GM18498 (cell line): ENCODE data around the gene EFHB.
A peak's percentile ranks its signal among the peaks of the same experiment; 100 is the strongest.
"Not testable (repeated sequence)": the region's sequence is repeated elsewhere in the genome, so short reads cannot be mapped to it uniquely, and the experiment has no call there.

Experiments
- ATAC-seq: cut with Tn5 transposase; IDR thresholded peaks from one replicate; pipeline ENCODE4 v1.9.1; 2021; ENCODE audit warnings: mild to moderate bottlenecking, moderate library complexity; ENCODE audit not compliant: unreplicated experiment

The EFHB gene

GRCh38 chr3:19932422-19932821, 1.6 kb downstream of the EFHB start:
- peak; percentile 1 for ATAC-seq

- ATAC-seq, result peak; percentile 46
Measured at GRCh38 chr3:19931767-19932188, 2.2 kb downstream of the EFHB start.

- ATAC-seq, result peak; percentile 79
Measured at GRCh38 chr3:19931180-19931692, 2.8 kb downstream of the EFHB start.

- no peak for ATAC-seq
Measured at GRCh38 chr3:19920401-19921080, 13.5 kb downstream of the EFHB start.

- no peak for ATAC-seq
Measured at GRCh38 chr3:19917167-19917566, 16.9 kb downstream of the EFHB start.

- no peak for ATAC-seq
Measured at GRCh38 chr3:19911452-19911851, 22.6 kb downstream of the EFHB start.

- no peak for ATAC-seq
Measured at GRCh38 chr3:19907523-19907922, 26.5 kb downstream of the EFHB start.

GRCh38 chr3:19903649-19904048, 30.4 kb downstream of the EFHB start:
- no peak for ATAC-seq

GRCh38 chr3:19901918-19902317, 32.1 kb downstream of the EFHB start:
- ATAC-seq, result no peak

GRCh38 chr3:19901337-19901736, 32.7 kb downstream of the EFHB start:
- ATAC-seq, result no peak

GRCh38 chr3:19899833-19900232, 34.2 kb downstream of the EFHB start:
- not testable (repeated sequence) for ATAC-seq

- ATAC-seq, result no peak
Measured at GRCh38 chr3:19899264-19899663, 34.8 kb downstream of the EFHB start.

GRCh38 chr3:19898721-19899120, 35.3 kb downstream of the EFHB start:
- no peak for ATAC-seq

GRCh38 chr3:19891740-19892139, 42.3 kb downstream of the EFHB start:
- no peak for ATAC-seq

- ATAC-seq, result no peak
Measured at GRCh38 chr3:19888428-19889152, 45.4 kb downstream of the EFHB start.

GRCh38 chr3:19887122-19887521, 46.9 kb downstream of the EFHB start:
- not testable (repeated sequence) for ATAC-seq

GRCh38 chr3:19886404-19886803, 47.6 kb downstream of the EFHB start:
- no peak for ATAC-seq

- peak; percentile 54 for ATAC-seq
Measured at GRCh38 chr3:19885468-19885867, 48.5 kb downstream of the EFHB start.

- ATAC-seq, result no peak
Measured at GRCh38 chr3:19881852-19882251, 52.2 kb downstream of the EFHB start.

GRCh38 chr3:19881036-19881435, 53.0 kb downstream of the EFHB start:
- no peak for ATAC-seq

- no peak for ATAC-seq
Measured at GRCh38 chr3:19877656-19878055, 56.4 kb downstream of the EFHB start.

GRCh38 chr3:19866751-19867347, 67.2 kb downstream of the EFHB start:
- peak; percentile 94 for ATAC-seq
